ENCODE measurements around the gene PSMD14.
"Not testable (repeated sequence)": the region's sequence is repeated elsewhere in the genome, so short reads cannot be mapped to it uniquely, and the experiment has no call there.

The PSMD14 gene

DNA sequence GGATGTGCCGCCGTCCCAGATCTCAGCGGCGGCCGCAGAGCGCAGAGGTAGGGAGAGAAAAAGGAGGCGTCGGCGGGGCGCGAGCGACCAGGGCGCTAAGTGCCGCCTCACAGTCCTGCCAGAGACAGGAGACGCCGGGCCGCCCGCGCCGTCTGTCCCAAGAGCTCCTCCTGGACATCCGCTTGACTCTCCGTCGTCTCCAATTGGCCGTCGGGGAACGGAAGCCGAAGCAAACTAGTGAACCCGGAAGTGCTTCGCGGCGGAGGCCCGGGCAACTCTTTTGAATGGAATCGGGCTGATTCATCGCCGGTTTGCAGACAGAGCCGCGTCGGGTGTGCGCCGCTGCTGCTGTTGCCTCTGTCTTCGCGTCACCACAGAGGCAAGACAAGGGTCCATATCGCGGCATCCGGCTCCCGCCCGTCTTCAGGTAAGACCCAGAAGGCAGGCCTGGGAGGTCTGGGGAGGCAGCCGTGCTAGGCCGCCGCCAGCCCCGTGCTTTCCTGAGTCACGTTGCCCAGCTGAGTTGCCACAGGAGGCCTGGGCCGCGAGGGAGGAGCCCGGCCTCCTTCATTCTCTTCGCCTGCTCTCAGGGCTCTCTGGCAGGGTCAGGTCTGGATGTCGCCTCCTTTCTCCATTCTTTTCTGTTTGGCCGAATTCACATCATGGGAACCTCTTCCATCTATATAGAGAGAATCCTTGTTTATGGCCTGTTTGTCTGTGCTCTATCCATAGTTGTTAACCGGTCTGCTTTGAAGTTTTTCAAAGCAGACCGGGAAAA, at the start of gene PSMD14:
PSMD14 (plus strand) TSS at position 248 of the 778 bp plus-strand sequence. CDS start 10,401 bp downstream, outside the sequence.
- Mint-ChIP-seq H3K4me3 (peak within 1 kb of the TSS; percentile 99), H3K9me3 (peaks cover 5% of the 10 kb centered on the region), H3K27ac (peak within 1 kb of the TSS; percentile 99), H3K4me1 (peaks cover 39% of the 10 kb centered on the region), H3K36me3 (peaks cover 13% of the 10 kb centered on the region), H3K27me3 (no peaks in the 10 kb centered on the region)

GRCh38 chr2:161265874-161266273, 42.4 kb upstream of the PSMD14 start:
- no peaks in the 10 kb centered on the region for H3K9me3 Mint-ChIP-seq
- no peak overlapping the region for H3K4me3 Mint-ChIP-seq
- H3K36me3 Mint-ChIP-seq, result no peaks in the 10 kb centered on the region
- H3K27me3 Mint-ChIP-seq, result peaks cover 5% of the 10 kb centered on the region
- no peaks in the 10 kb centered on the region for H3K4me1 Mint-ChIP-seq
- H3K27ac Mint-ChIP-seq, result no peak overlapping the region

GRCh38 chr2:161269111-161269510, 39.1 kb upstream of the PSMD14 start:
- Mint-ChIP-seq H3K4me3 (no peak overlapping the region), H3K27ac (no peak overlapping the region), H3K36me3 (no peaks in the 10 kb centered on the region), H3K27me3 (peaks cover 6% of the 10 kb centered on the region), H3K4me1 (peaks cover 4% of the 10 kb centered on the region), H3K9me3 (no peaks in the 10 kb centered on the region)

GRCh38 chr2:161273038-161273760, 35.0 kb upstream of the PSMD14 start:
- peaks cover 4% of the 10 kb centered on the region for H3K4me1 Mint-ChIP-seq
- H3K9me3 Mint-ChIP-seq, result no peaks in the 10 kb centered on the region
- H3K27ac Mint-ChIP-seq, result no peak overlapping the region
- H3K27me3 Mint-ChIP-seq, result peaks cover 1% of the 10 kb centered on the region
- H3K4me3 Mint-ChIP-seq, result no peak overlapping the region
- H3K36me3 Mint-ChIP-seq, result no peaks in the 10 kb centered on the region

DNA sequence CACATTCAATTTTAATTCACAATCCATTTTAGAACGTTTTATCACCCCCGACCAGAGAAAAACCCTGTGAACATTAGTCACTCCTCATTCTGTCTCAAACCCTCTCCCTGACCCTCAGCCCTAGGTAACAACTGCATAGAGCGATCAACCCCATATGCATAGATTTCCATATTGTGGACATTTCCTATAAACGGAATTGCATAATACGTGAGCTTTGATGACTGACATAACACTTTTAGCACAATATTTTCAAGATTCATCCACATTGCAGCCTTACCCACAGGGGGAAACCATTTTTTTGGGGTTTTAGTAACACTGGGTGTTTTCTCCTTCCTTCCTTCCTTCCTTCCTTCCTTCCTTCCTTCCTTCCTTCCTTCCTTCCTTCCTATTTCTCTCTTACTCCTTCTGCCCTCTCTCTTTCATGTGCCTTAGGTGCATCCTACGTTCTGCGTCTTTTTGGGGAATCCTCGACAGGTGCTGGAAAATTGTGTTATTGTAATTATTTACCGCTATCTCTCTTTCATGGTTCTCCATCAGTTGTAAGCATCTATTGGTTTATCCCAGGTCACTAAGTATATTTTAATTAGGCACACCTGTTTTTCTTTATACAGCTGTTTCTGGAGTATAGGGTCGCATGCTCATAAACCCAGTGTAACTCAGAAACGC, 29.5 kb upstream of the PSMD14 start:
- H3K4me1 Mint-ChIP-seq, H3K4me3 Mint-ChIP-seq, H3K27me3 Mint-ChIP-seq, H3K27ac Mint-ChIP-seq, H3K36me3 Mint-ChIP-seq, H3K9me3 Mint-ChIP-seq: not testable (repeated sequence)

- H3K36me3 Mint-ChIP-seq, H3K9me3 Mint-ChIP-seq, H3K4me1 Mint-ChIP-seq, H3K27ac Mint-ChIP-seq, H3K27me3 Mint-ChIP-seq, H3K4me3 Mint-ChIP-seq: not testable (repeated sequence)
These were observed 28.9 kb upstream of the PSMD14 start for GRCh38 chr2:161279230-161279815.

- H3K9me3 Mint-ChIP-seq, H3K36me3 Mint-ChIP-seq, H3K4me1 Mint-ChIP-seq, H3K27me3 Mint-ChIP-seq, H3K4me3 Mint-ChIP-seq, H3K27ac Mint-ChIP-seq: not testable (repeated sequence)
These were observed 27.3 kb upstream of the PSMD14 start for GRCh38 chr2:161280906-161281323.

DNA sequence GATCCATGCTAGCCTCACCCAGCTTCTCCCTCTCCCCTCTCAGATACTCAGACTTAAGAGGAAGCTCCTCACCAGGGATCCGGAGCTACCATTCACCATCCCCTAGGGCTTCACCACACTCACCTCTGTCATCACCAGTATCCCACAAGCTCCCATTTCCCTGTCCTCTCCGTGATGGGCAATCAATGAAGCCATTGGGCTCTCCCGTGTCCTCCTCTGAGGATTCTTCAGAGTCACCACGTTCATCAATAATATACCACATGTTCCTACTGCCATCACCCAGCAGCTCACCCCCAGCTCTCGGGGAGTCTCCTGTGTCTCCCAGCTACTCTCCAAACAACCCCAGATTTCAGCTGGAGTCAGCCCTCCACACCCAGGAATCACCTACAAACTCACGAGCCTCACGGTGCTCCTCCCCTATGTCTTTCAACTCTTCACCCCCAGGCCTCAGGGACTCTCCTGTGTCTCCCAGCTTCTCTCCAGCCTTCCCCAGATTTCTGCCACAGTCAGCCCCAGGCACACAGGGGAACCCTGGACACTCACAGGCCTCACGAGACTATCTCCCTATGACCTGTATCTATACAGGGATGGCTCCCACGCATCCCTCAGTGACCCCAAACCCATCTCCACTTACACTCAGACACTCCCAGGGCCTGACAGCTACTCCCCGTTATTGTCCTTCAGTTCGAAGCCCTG, 26.5 kb upstream of the PSMD14 start:
- H3K4me3 Mint-ChIP-seq, H3K27ac Mint-ChIP-seq, H3K36me3 Mint-ChIP-seq, H3K9me3 Mint-ChIP-seq, H3K4me1 Mint-ChIP-seq, H3K27me3 Mint-ChIP-seq: not testable (repeated sequence)

DNA sequence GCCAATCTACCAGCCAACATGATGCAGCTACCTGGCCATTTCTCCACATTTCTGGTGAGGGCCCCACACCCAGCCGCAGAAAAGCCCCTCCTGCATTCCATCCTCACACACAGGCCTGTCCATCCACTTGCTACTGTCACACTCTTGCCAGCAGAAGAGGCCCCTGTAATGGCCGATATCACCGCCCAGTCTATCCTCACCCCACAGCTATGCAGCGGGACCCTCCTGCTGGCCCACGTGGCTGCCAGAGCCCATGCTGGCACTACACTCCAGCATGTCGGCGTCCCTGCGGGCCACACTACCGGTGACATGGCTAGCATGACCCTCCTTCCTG, 25.9 kb upstream of the PSMD14 start:
- H3K4me3 Mint-ChIP-seq, H3K9me3 Mint-ChIP-seq, H3K27me3 Mint-ChIP-seq, H3K36me3 Mint-ChIP-seq, H3K27ac Mint-ChIP-seq, H3K4me1 Mint-ChIP-seq: not testable (repeated sequence)

- H3K36me3 Mint-ChIP-seq, result no peaks in the 10 kb centered on the region
- no peaks in the 10 kb centered on the region for H3K4me1 Mint-ChIP-seq
- H3K27ac Mint-ChIP-seq, result no peak overlapping the region
- no peaks in the 10 kb centered on the region for H3K9me3 Mint-ChIP-seq
- H3K27me3 Mint-ChIP-seq, result peaks cover 11% of the 10 kb centered on the region
- H3K4me3 Mint-ChIP-seq, result no peak overlapping the region
These were observed 24.3 kb upstream of the PSMD14 start for GRCh38 chr2:161283926-161284325.

DNA sequence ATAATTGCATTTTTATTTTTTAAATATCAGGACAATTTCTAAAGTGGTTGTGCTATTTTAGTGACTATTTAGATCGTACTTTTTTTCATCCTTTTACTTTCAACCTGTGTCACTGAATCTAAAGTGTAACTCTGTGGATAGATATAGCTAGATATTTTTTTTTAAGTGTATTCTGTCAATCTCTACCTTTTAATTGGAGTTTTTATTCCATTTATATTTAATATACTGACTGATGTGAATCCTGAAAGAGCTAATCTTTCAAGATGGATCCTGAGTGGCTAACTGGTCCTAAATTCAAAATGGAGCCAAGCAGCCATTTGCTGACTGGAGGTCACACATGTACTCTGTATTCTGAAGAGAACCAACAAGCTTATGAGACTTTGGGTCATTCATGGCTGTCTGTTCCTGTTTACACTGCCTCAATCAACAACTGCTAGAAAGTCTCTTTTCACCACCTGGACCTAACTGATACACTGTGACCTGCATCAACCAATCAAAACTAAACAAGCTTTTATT, 4.6 kb upstream of the PSMD14 start:
- no peaks in the 10 kb centered on the region for H3K36me3 Mint-ChIP-seq
- H3K9me3 Mint-ChIP-seq, result peaks cover 5% of the 10 kb centered on the region
- peaks cover 4% of the 10 kb centered on the region for H3K27me3 Mint-ChIP-seq
- peaks cover 10% of the 10 kb centered on the region for H3K4me1 Mint-ChIP-seq
- no peak overlapping the region for H3K27ac Mint-ChIP-seq
- no peak overlapping the region for H3K4me3 Mint-ChIP-seq

DNA sequence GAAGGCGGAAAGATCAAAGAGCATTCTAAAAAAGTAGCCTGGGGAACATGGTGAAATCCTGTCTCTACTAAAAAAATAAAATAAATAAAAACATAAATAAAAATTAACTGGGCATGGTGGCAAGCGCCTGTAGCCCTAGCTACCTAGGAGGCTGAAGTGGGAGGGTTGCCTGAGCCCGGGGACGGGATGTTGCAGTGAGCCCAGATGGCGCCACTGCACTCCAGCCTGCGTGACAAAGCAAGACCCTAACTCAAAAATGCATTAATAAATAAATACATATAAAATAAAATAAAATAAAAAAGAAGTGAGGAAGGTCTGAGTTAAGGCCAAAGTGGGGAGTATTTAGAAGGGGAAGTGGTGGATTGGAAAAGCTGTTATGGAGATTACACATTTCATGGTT, 1.3 kb upstream of the PSMD14 start:
- peak overlapping the region; percentile 99 for H3K4me3 Mint-ChIP-seq
- peaks cover 9% of the 10 kb centered on the region for H3K36me3 Mint-ChIP-seq
- H3K27ac Mint-ChIP-seq, result no peak overlapping the region
- H3K4me1 Mint-ChIP-seq, result peaks cover 28% of the 10 kb centered on the region
- peaks cover 5% of the 10 kb centered on the region for H3K9me3 Mint-ChIP-seq
- peaks cover 3% of the 10 kb centered on the region for H3K27me3 Mint-ChIP-seq

DNA sequence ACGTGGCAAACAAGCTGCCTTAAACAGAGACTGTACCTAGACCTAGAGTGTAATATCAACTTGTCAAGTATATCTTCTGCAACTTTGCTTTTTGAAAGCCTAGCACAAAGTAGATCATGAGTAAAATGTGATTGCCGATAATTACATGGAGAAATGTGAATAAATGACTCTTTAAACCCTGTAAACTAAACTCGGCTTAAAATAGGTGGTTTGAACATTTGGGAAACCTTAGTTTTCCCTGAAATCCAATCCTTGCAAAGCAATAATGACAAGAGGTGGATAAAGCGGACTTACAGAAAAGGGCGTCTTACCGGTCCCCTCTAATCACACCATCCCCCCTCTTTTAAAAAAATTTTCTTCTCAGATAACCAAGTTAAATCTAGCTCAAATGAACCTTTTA, 549 bp upstream of the PSMD14 start:
- H3K27ac Mint-ChIP-seq, result peak overlapping the region; percentile 99
- H3K27me3 Mint-ChIP-seq, result peaks cover under 1% of the 10 kb centered on the region
- H3K4me1 Mint-ChIP-seq, result peaks cover 35% of the 10 kb centered on the region
- peaks cover 5% of the 10 kb centered on the region for H3K9me3 Mint-ChIP-seq
- H3K4me3 Mint-ChIP-seq, result peak overlapping the region; percentile 99
- H3K36me3 Mint-ChIP-seq, result peaks cover 10% of the 10 kb centered on the region

DNA sequence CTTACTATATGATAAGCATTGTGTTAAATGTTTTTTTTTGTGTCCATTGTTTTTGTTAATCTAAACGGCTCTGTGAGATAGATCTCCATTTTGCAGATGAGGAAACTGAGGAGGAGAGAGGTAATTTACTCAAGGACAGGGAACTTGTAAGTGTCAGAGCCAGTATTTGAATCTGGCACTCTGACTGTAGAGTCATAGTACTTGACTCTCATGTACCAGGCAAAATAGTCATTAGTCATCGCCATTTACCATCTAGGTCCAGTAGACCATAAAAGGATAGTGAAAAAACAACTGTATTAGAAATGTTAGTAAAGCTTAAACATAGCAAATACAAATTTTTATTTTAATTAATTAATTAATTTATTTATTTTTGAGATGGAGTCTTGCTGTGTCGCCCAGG, 4.8 kb downstream of the PSMD14 start:
- no peak overlapping the region for H3K27ac Mint-ChIP-seq
- no peaks in the 10 kb centered on the region for H3K9me3 Mint-ChIP-seq
- peak overlapping the region; percentile 37 for H3K4me3 Mint-ChIP-seq

GRCh38 chr2:161315380-161315779, 7.2 kb downstream of the PSMD14 start:
- H3K4me3 Mint-ChIP-seq, result no peak overlapping the region
- H3K9me3 Mint-ChIP-seq, result no peaks in the 10 kb centered on the region
- H3K27me3 Mint-ChIP-seq, result no peaks in the 10 kb centered on the region
- H3K27ac Mint-ChIP-seq, result no peak overlapping the region
- H3K36me3 Mint-ChIP-seq, result peaks cover 15% of the 10 kb centered on the region
- H3K4me1 Mint-ChIP-seq, result peaks cover 54% of the 10 kb centered on the region

More for the DNA sequence above, 4.8 kb downstream of the PSMD14 start:
- Mint-ChIP-seq H3K36me3 (peaks cover 20% of the 10 kb centered on the region), H3K27me3 (no peaks in the 10 kb centered on the region), H3K4me1 (peaks cover 58% of the 10 kb centered on the region)

Data from activated naive CD4-positive, alpha-beta T cell treated with anti-CD3 and anti-CD28 coated beads, Interleukin-2, amount 50 U/mL, for 24 hours (primary cell).